Measurements from ENCODE around the gene EVX2. TPM values are rescaled to one million over a fixed set of nuclear protein-coding genes. Genes with fewer than 3 reads are reported as not detected.

The EVX2 gene
- polyA plus RNA-seq, 1 of the 3 experiments (the other 2 are of a cell fraction) = not detected

DNA sequence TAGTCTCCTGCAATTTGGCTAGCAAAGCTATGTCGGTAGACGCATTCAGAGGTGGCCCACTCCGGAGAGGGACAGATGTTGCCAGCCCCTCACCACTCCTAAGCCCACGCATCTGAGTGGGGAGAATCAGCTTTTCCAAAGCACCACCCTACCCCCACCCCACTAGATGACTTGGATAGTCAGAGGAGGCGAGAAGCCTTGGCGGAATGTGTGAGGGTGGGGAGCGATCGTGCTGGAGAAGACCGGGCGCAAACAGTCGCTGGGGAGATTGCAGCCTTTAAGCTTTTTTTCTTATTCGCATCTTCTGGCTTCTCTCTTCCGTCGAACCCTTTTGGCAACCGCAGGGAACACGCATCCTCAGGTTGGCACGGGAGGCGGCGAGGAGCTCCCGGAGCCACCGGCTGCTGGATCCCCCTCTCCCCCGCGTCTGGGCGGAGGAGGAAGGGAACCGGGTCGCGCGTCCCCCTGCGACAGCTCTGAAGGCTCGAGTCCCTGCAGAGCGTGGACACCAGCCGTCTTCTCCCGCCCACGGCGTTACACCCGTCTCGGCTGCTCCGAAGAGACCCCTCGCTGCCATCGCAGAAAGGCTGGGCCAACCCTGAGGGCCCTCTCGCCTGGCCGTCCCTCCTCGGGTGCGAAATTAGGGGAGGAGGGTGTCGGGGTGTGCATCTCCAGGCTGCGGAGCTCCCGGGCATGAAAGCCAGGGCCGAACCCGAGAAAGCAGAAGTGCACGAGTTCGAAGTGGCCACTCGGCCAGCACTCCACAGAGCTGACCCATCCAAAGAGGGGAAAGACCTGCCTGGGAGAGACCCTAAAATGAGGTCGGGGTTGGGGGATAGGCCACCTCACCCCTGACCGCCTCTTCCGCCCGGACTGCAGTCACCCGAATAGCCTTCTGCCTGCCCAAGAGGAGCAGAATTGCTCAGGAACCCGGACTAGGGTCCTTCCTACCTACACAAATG lies 12.2 kb downstream of the EVX2 start:
- no peak overlapping the region for H3K27ac ChIP-seq (ENCODE audit: low read depth in 2 of 2, low read length in 1 of 2)
- H3F3A ChIP-seq (replicated peaks; ENCODE audit: insufficient read depth) = no peaks in the 10 kb centered on the region
- H3K9me2 ChIP-seq = no peaks in the 10 kb centered on the region
- ChIA-PET POLR2A (no interaction called here), CTCF (interaction anchor here (1.1 to 1.6 kb wide), 3 partner anchors 9 to 704 kb away, joined by 4 to 10 read pairs (median 5); no protein-coding TSS in a partner anchor)
- no peak for DNase-seq
- H3K9ac ChIP-seq = no peak overlapping the region
- no peaks in the 10 kb centered on the region for H3K36me3 ChIP-seq (replicated peaks in 1 of 2; ENCODE audit: control insufficient read depth in 1 of 2, insufficient read depth in 2 of 2, low read length in 1 of 2)
- no peaks in the 10 kb centered on the region for H4K20me1 ChIP-seq (ENCODE audit: insufficient read depth)
- no peak for TF ChIP-seq YY1 (IDR thresholded peaks at IDR 0.05; ENCODE audit: low read depth)
- TF ChIP-seq, protein P1, sequence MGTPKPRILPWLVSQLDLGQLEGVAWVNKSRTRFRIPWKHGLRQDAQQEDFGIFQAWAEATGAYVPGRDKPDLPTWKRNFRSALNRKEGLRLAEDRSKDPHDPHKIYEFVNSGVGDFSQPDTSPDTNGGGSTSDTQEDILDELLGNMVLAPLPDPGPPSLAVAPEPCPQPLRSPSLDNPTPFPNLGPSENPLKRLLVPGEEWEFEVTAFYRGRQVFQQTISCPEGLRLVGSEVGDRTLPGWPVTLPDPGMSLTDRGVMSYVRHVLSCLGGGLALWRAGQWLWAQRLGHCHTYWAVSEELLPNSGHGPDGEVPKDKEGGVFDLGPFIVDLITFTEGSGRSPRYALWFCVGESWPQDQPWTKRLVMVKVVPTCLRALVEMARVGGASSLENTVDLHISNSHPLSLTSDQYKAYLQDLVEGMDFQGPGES (IDR thresholded peaks at IDR 0.05; ENCODE audit: low read depth, low read length) = no peak
- no peak for TF ChIP-seq RCOR1 (IDR thresholded peaks at IDR 0.05; ENCODE audit: low read length)
- TF ChIP-seq, protein P2, sequence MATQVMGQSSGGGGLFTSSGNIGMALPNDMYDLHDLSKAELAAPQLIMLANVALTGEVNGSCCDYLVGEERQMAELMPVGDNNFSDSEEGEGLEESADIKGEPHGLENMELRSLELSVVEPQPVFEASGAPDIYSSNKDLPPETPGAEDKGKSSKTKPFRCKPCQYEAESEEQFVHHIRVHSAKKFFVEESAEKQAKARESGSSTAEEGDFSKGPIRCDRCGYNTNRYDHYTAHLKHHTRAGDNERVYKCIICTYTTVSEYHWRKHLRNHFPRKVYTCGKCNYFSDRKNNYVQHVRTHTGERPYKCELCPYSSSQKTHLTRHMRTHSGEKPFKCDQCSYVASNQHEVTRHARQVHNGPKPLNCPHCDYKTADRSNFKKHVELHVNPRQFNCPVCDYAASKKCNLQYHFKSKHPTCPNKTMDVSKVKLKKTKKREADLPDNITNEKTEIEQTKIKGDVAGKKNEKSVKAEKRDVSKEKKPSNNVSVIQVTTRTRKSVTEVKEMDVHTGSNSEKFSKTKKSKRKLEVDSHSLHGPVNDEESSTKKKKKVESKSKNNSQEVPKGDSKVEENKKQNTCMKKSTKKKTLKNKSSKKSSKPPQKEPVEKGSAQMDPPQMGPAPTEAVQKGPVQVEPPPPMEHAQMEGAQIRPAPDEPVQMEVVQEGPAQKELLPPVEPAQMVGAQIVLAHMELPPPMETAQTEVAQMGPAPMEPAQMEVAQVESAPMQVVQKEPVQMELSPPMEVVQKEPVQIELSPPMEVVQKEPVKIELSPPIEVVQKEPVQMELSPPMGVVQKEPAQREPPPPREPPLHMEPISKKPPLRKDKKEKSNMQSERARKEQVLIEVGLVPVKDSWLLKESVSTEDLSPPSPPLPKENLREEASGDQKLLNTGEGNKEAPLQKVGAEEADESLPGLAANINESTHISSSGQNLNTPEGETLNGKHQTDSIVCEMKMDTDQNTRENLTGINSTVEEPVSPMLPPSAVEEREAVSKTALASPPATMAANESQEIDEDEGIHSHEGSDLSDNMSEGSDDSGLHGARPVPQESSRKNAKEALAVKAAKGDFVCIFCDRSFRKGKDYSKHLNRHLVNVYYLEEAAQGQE (IDR thresholded peaks at IDR 0.05; ENCODE audit: low read depth, low read length) = no peak
- TF ChIP-seq SIN3A (IDR thresholded peaks at IDR 0.05; ENCODE audit: borderline replicate concordance, low read depth, low read length) = no peak
- TF ChIP-seq, protein P3, sequence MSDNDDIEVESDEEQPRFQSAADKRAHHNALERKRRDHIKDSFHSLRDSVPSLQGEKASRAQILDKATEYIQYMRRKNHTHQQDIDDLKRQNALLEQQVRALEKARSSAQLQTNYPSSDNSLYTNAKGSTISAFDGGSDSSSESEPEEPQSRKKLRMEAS (IDR thresholded peaks at IDR 0.05; ENCODE audit: low read depth) = no peak
- TF ChIP-seq, protein P4, sequence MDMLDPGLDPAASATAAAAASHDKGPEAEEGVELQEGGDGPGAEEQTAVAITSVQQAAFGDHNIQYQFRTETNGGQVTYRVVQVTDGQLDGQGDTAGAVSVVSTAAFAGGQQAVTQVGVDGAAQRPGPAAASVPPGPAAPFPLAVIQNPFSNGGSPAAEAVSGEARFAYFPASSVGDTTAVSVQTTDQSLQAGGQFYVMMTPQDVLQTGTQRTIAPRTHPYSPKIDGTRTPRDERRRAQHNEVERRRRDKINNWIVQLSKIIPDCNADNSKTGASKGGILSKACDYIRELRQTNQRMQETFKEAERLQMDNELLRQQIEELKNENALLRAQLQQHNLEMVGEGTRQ (IDR thresholded peaks at IDR 0.05; ENCODE audit: borderline replicate concordance, low read depth, low read length) = no peak
- no peak for TF ChIP-seq MXI1 (IDR thresholded peaks at IDR 0.05; ENCODE audit: low read depth, low read length)
- TF ChIP-seq MEF2A (IDR thresholded peaks at IDR 0.05; ENCODE audit: borderline replicate concordance, low read depth) = no peak
- TF ChIP-seq SMC3 (IDR thresholded peaks at IDR 0.05; ENCODE audit: low read depth, low read length) = no peak
- TF ChIP-seq FOXJ3 (CRISPR knock-in tag; IDR thresholded peaks at IDR 0.05) = no peak
- no peak for TF ChIP-seq GATA2 (CRISPR knock-in tag; IDR thresholded peaks at IDR 0.05)
- TF ChIP-seq EP300 (IDR thresholded peaks at IDR 0.05; ENCODE audit: borderline replicate concordance in 1 of 2, low read depth in 1 of 2, low read length in 1 of 2) = no peak
- TF ChIP-seq NRF1 (IDR thresholded peaks at IDR 0.05; ENCODE audit: low read depth, low read length) = no peak
- TF ChIP-seq RFX5 (IDR thresholded peaks at IDR 0.05; ENCODE audit: low read length) = no peak
- TF ChIP-seq EZH2phosphoT487 (IDR thresholded peaks at IDR 0.05; ENCODE audit: borderline replicate concordance, low read depth) = no peak
- TF ChIP-seq FOXM1 (IDR thresholded peaks at IDR 0.05; ENCODE audit: low read depth) = no peak
- H3K9me3 ChIP-seq = no peaks in the 10 kb centered on the region
- H3K4me3 ChIP-seq (ENCODE audit: low read depth in 2 of 2, low read length in 1 of 2) = no peak overlapping the region
- WGBS (ENCODE audit: low lambda C conversion rate) = 78% methylated on average over 23 of the region's 58 CpGs
- H3K4me2 ChIP-seq = no peak overlapping the region
- H2AFZ ChIP-seq (ENCODE audit: low read depth) = no peak overlapping the region
- no peaks in the 10 kb centered on the region for H3K79me2 ChIP-seq (ENCODE audit: insufficient read depth)
- no peaks in the 10 kb centered on the region for H3K4me1 ChIP-seq (ENCODE audit: control insufficient read depth in 1 of 2, insufficient read depth in 2 of 2, low read depth in 1 of 2, low read length in 1 of 2)
- peaks cover 4% of the 10 kb centered on the region; the same call in 1 of the 2 replicates for H3K27me3 ChIP-seq (ENCODE audit: insufficient read depth)
